CD4-positive, CD25-positive, alpha-beta regulatory T cell (primary cell): ENCODE data around the gene NFASC. TPM values are rescaled to one million over a fixed set of nuclear protein-coding genes. Genes with fewer than 3 reads are reported as not detected.

Experiments used
- ATAC-seq, 2 donors: fragments of 150-1000 bp; cut with Tn5 transposase; one replicate each; pipeline ENCODE4 v1.10.0; 2021; ENCODE audit warnings: low read depth in 2 of 2, moderate number of reproducible peaks in 2 of 2, moderate library complexity in 1 of 2
- DNase-seq, 3 donors: peaks; one replicate each; pipeline versions ENCODE4 v3.0.0 to v3.0.0-alpha.2; 2012 to 2022; ENCODE audit warnings: mixed read lengths in 1 of 3
- H3K27ac ChIP-seq: one replicate; pipeline ENCODE4 v1.7.0; 2013; ENCODE audit warnings: mild to moderate bottlenecking, low read length; ENCODE audit not compliant: insufficient read depth, poor library complexity, severe bottlenecking
- H3K27me3 ChIP-seq: one replicate; pipeline ENCODE4 v1.7.0; 2013; ENCODE audit warnings: low read length; ENCODE audit not compliant: control insufficient read depth, insufficient read depth
- H3K36me3 ChIP-seq: one replicate; pipeline ENCODE4 v1.7.0; 2013; ENCODE audit warnings: mild to moderate bottlenecking, low read length, moderate library complexity; ENCODE audit not compliant: control insufficient read depth, insufficient read depth
- H3K4me1 ChIP-seq: 2 replicates; pipeline ENCODE4 v1.7.0; 2013; ENCODE audit warnings: mild to moderate bottlenecking, low read length; ENCODE audit not compliant: insufficient read depth, control insufficient read depth, poor library complexity, severe bottlenecking
- H3K4me3 ChIP-seq: one replicate; pipeline ENCODE4 v1.7.0; 2013; ENCODE audit warnings: low read depth, mild to moderate bottlenecking, low read length, moderate library complexity
- H3K9me3 ChIP-seq, 2 experiments: 1 replicate in 1 of 2; 2 replicates in 1 of 2; pipeline ENCODE4 v1.7.0; 2013; ENCODE audit warnings: low read length in 2 of 2, mild to moderate bottlenecking in 1 of 2, moderate library complexity in 1 of 2; ENCODE audit not compliant: control insufficient read depth in 2 of 2
- H3K27ac Mint-ChIP-seq, 3 donors: one replicate each; pipeline ENCODE4 v1.8.0; 2020 to 2022; ENCODE audit warnings: mild to moderate bottlenecking in 3 of 3, mixed read lengths in 3 of 3, moderate library complexity in 2 of 3
- H3K27me3 Mint-ChIP-seq: one replicate; pipeline ENCODE4 v1.8.0; 2022; ENCODE audit warnings: mild to moderate bottlenecking, mixed read lengths
- H3K36me3 Mint-ChIP-seq: one replicate; pipeline ENCODE4 v1.8.0; 2020; ENCODE audit warnings: mixed read lengths
- H3K4me1 Mint-ChIP-seq, 4 donors: one replicate each; pipeline ENCODE4 v1.8.0; 2020 to 2022; ENCODE audit warnings: mixed read lengths in 4 of 4, mild to moderate bottlenecking in 1 of 4
- H3K4me3 Mint-ChIP-seq, 4 donors: one replicate each; pipeline ENCODE4 v1.8.0; 2020 to 2022; ENCODE audit warnings: mild to moderate bottlenecking in 4 of 4, mixed read lengths in 4 of 4, moderate library complexity in 3 of 4
- H3K9me3 Mint-ChIP-seq, 7 donors: one replicate each; pipeline ENCODE4 v1.8.0; 2020 to 2022; ENCODE audit warnings: mixed read lengths in 7 of 7, mild to moderate bottlenecking in 3 of 7, moderate library complexity in 2 of 7
- polyA plus RNA-seq, 4 donors: library from polyadenylated mRNA; unstranded; fragments of 300-500 nt; fragmentation: Illumina TruSeq; gene quantifications; one replicate each; pipeline ENCODE4 v1.2.3, GENCODE V29; 2021
- total RNA-seq: library from RNA; stranded (reverse); gene quantifications from one replicate; pipeline ENCODE4 v1.2.3, GENCODE V29; 2022

NFASC gene
- total and polyA plus RNA-seq, 5 donors from 2014 or later: not detected

DNA sequence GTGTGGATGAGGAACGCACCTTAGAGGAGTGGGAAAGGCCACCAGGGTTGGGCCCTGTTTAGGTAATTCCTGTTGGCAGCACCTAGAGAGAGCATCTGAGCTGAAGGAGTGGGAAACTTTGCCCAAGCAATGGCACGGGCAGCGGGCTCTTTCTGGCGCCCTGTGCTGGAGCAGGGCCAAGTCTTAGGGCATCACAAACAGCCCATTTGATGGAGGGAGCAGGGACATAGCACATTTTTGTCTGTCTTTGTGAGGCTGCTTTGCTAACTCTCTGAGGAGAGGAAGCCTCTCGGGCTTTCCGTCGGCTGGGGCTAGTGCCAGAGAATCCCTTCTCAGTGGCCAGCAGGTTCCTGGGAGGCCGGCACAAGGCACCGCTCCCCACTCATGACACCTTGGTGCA lies 149.8 kb downstream of the NFASC start:
- Mint-ChIP-seq H3K9me3 (no peaks in the 10 kb centered on the region), H3K27me3 (no peaks in the 10 kb centered on the region), H3K4me3 (no peak overlapping the region), H3K4me1 (no peaks in the 10 kb centered on the region), H3K27ac (no peak overlapping the region), H3K36me3 (no peaks in the 10 kb centered on the region)
- Histone ChIP-seq H3K4me3 (no peak overlapping the region), H3K4me1 (no peaks in the 10 kb centered on the region), H3K36me3 (no peaks in the 10 kb centered on the region), H3K9me3 (no peaks in the 10 kb centered on the region), H3K27ac (no peak overlapping the region), H3K27me3 (no peaks in the 10 kb centered on the region)
- DNase-seq (no peak), ATAC-seq (no peak)

DNA sequence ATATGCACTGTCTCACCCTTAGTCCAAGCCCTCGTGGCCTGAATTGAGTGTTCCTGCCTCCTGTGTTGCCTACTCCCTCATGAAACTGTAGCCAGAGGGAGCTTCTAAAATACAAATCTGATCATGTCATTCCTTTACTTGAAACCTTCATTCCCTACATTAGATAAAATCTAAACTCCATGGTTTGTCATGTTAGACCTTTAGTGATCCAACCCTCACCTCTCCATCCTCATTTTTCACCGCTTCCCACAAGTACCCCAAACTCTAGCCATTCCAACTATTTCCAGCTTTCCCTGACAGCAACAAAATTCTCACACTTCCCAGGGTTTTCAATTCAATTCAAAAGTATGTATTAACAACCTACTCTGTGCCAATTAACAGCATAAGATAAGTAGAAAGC lies 154.0 kb downstream of the NFASC start:
- ATAC-seq (no peak), DNase-seq (no peak)
- H3K27me3 Mint-ChIP-seq: no peaks in the 10 kb centered on the region
- no peak overlapping the region for H3K4me3 Mint-ChIP-seq
- Histone ChIP-seq H3K4me3 (no peak overlapping the region), H3K9me3 (no peaks in the 10 kb centered on the region), H3K27ac (no peak overlapping the region), H3K4me1 (no peaks in the 10 kb centered on the region), H3K36me3 (no peaks in the 10 kb centered on the region), H3K27me3 (no peaks in the 10 kb centered on the region)
- H3K36me3 Mint-ChIP-seq: no peaks in the 10 kb centered on the region
- H3K9me3 Mint-ChIP-seq: no peaks in the 10 kb centered on the region
- no peaks in the 10 kb centered on the region for H3K4me1 Mint-ChIP-seq
- H3K27ac Mint-ChIP-seq: no peak overlapping the region

DNA sequence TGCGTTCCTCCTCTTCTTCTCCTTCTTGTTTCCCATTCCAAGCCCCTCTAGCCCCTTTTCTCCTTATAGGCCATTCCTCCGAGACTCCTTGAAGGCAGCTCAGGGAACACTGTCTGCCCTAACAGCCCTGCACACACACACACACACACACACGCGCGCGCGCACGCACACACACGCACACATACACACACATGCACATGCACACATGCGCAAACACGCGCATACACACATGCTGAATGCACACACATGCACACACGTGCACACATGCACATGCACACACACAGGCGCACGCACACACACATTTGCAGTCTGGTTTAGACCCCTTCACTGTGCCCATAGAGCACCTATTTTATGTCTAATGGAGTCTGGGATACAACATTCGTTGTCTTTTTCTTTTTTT lies 154.6 kb downstream of the NFASC start:
- H3K27me3 ChIP-seq: no peaks in the 10 kb centered on the region
- Mint-ChIP-seq H3K9me3 (peaks cover 0 to 1% (median 0%) of the 10 kb centered on the region in 7 donors), H3K27ac (no peak overlapping the region)

DNA sequence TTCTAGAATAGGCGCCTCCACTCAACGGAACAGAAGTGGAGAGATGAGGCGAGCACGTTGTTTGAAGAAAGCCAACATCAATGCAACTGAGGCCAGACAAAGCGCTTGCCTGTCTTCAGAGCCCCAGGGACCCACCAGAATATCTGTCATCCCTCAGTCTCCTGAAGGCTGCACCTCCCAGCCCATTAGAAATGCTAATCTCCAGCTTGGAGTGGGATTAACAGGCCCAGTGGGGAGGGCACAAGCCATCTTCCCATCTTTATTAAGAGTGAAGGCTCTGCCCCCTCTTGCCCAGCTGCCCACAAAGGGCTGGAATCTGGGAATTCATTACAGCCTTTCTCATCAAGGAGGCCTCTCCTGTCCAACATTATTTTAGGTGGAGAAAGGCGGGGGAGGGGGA lies 155.5 kb downstream of the NFASC start:
- H3K27ac Mint-ChIP-seq: no peak overlapping the region
- no peaks in the 10 kb centered on the region for H3K9me3 ChIP-seq
- ATAC-seq (no peak), DNase-seq (no peak)
- no peaks in the 10 kb centered on the region for H3K27me3 ChIP-seq
- no peak overlapping the region for H3K27ac ChIP-seq
- no peaks in the 10 kb centered on the region for H3K4me1 ChIP-seq
- peaks cover 0 to 1% (median 0%) of the 10 kb centered on the region in 7 donors for H3K9me3 Mint-ChIP-seq
- no peaks in the 10 kb centered on the region for H3K36me3 Mint-ChIP-seq
- no peaks in the 10 kb centered on the region for H3K27me3 Mint-ChIP-seq
- no peaks in the 10 kb centered on the region for H3K36me3 ChIP-seq
- no peak overlapping the region for H3K4me3 ChIP-seq
- no peak overlapping the region for H3K4me3 Mint-ChIP-seq
- H3K4me1 Mint-ChIP-seq: no peaks in the 10 kb centered on the region

More for the DNA sequence above, 154.6 kb downstream of the NFASC start:
- DNase-seq (no peak), ATAC-seq (no peak)
- Mint-ChIP-seq H3K36me3 (no peaks in the 10 kb centered on the region), H3K4me1 (no peaks in the 10 kb centered on the region), H3K27me3 (no peaks in the 10 kb centered on the region), H3K4me3 (no peak overlapping the region)
- Histone ChIP-seq H3K4me3 (no peak overlapping the region), H3K4me1 (no peaks in the 10 kb centered on the region), H3K36me3 (no peaks in the 10 kb centered on the region), H3K27ac (no peak overlapping the region), H3K9me3 (no peaks in the 10 kb centered on the region)

DNA sequence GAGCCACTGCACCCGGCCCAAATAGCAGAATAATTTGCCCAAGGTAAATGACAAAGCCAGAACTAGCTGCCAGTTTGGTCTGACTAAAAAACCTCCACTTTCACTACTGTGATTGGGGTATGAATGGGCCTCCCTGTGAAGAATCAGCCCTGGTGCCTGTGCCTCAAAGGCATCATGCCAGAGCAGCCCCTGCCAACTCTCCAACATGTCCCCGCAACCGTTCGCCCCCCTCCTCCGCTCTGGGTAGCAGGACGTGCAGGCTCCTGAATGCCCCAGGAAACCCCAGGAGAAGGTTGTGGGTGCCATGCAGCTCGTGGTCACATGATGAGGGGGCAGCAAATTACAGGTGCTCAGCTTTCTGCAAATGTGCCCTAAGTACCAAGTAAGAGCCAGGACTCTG lies 157.7 kb downstream of the NFASC start:
- no peak for ATAC-seq
- no peaks in the 10 kb centered on the region for H3K4me1 Mint-ChIP-seq
- Histone ChIP-seq H3K4me1 (no peaks in the 10 kb centered on the region), H3K9me3 (no peaks in the 10 kb centered on the region), H3K27ac (no peak overlapping the region), H3K4me3 (no peak overlapping the region), H3K27me3 (no peaks in the 10 kb centered on the region), H3K36me3 (no peaks in the 10 kb centered on the region)
- H3K9me3 Mint-ChIP-seq: peaks cover 0 to 1% (median 0%) of the 10 kb centered on the region in 7 donors
- H3K27me3 Mint-ChIP-seq: no peaks in the 10 kb centered on the region
- H3K4me3 Mint-ChIP-seq: no peak overlapping the region
- H3K27ac Mint-ChIP-seq: peak overlapping the region in 1 of 3 donors; percentile 38
- no peak for DNase-seq
- no peaks in the 10 kb centered on the region for H3K36me3 Mint-ChIP-seq

DNA sequence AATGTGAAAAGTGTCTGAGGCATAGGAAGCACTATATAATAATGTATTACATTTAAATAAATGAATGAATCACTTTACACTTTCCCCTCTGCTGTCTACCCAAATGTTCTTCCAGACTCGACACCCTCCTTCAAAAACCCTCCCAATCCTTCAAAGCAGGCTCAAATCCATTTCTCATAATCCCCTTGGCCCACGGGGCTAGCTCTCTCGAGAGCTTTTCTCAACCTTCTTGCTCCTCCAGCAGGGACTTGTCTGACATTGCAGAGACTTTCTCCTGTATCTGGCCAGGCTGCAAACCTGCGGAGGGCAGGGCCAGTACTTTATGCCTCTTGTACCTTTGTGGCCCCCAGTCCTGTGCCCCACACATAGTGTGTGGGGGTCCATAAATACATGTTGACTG lies 158.3 kb downstream of the NFASC start:
- Histone ChIP-seq H3K27me3 (no peaks in the 10 kb centered on the region), H3K27ac (no peak overlapping the region), H3K4me3 (no peak overlapping the region), H3K4me1 (no peaks in the 10 kb centered on the region), H3K36me3 (no peaks in the 10 kb centered on the region), H3K9me3 (no peaks in the 10 kb centered on the region)
- no peaks in the 10 kb centered on the region for H3K4me1 Mint-ChIP-seq
- peaks cover 0 to 1% (median 0%) of the 10 kb centered on the region in 7 donors for H3K9me3 Mint-ChIP-seq
- H3K27me3 Mint-ChIP-seq: no peaks in the 10 kb centered on the region
- H3K4me3 Mint-ChIP-seq: no peak overlapping the region
- H3K27ac Mint-ChIP-seq: no peak overlapping the region
- H3K36me3 Mint-ChIP-seq: no peaks in the 10 kb centered on the region
- no peak for DNase-seq
- ATAC-seq: no peak

DNA sequence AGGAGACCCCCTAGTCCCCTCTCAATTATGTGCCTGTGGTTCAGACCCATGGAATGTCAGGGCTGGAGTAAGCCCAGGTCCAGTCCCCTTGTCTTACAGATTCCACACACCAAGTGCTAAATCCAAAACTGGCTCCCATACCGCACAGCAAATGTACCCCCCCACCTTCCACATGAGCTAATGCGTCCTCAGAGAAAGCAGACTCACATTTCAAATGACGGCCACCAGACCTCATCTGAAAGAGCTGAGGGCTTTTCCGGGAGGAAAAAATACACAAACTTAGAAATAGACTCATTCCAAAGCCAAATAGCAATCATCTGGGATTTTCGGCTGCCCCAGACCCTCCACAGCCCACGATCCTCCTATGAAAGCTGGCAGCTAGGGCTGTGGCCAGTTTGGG lies 159.6 kb downstream of the NFASC start:
- Mint-ChIP-seq H3K9me3 (peaks cover 0 to 1% (median 0%) of the 10 kb centered on the region in 7 donors), H3K4me3 (no peak overlapping the region), H3K36me3 (no peaks in the 10 kb centered on the region), H3K27ac (no peak overlapping the region), H3K27me3 (no peaks in the 10 kb centered on the region), H3K4me1 (no peaks in the 10 kb centered on the region)
- ATAC-seq (no peak), DNase-seq (no peak)
- Histone ChIP-seq H3K36me3 (no peaks in the 10 kb centered on the region), H3K4me1 (no peaks in the 10 kb centered on the region), H3K4me3 (no peak overlapping the region), H3K27ac (no peak overlapping the region), H3K9me3 (no peaks in the 10 kb centered on the region), H3K27me3 (no peaks in the 10 kb centered on the region)

DNA sequence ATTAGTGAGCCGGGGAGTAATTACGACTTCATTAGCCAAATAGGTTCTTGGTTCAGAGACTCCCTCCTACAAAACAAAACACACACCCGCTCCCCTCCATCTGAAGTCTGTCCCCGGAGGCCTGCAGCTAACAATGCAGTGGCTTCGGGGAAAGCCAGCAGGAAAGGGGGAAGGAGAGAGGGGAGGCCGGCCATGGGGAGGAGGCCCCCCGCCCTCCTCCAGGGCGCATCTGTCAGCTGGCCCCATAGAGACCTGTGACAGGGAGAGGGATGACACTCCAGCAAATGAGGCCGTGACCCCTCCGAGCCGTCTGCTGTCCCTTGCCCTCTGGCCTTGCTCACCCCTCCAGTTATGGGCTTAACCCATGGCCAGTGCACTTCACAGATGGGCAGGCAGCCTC lies 160.2 kb downstream of the NFASC start:
- Mint-ChIP-seq H3K27me3 (no peaks in the 10 kb centered on the region), H3K4me3 (no peak overlapping the region), H3K27ac (peak overlapping the region in 1 of 3 donors; percentile 63), H3K4me1 (no peaks in the 10 kb centered on the region), H3K9me3 (peaks cover 0 to 2% (median 0%) of the 10 kb centered on the region in 7 donors), H3K36me3 (no peaks in the 10 kb centered on the region)
- H3K4me1 ChIP-seq: no peaks in the 10 kb centered on the region
- ATAC-seq: no peak
- no peaks in the 10 kb centered on the region for H3K27me3 ChIP-seq
- no peak for DNase-seq
- no peaks in the 10 kb centered on the region for H3K9me3 ChIP-seq
- H3K36me3 ChIP-seq: no peaks in the 10 kb centered on the region
- no peak overlapping the region for H3K27ac ChIP-seq
- no peak overlapping the region for H3K4me3 ChIP-seq
